Panc1 (cell line): ENCODE data around the gene SH2D6. TPM values are rescaled to one million over a fixed set of nuclear protein-coding genes. Genes with fewer than 3 reads are reported as not detected.

Source experiments
- ATAC-seq: fragments of 200-7000 bp; cut with Tn5 transposase; 2 replicates; pipeline ENCODE4 v1.9.1; 2020; ENCODE audit warnings: mild to moderate bottlenecking, moderate library complexity
- Bru-seq: library from RNA; stranded (reverse); fragments of 400-500 nt; gene quantifications from one replicate; lab custom pipeline; 2021; lab: Mats Ljungman, UMichigan
- BruChase-seq, 2 experiments: library from RNA; stranded (reverse); fragments of 400-500 nt; gene quantifications; one replicate each; lab custom pipeline; 2021; lab: Mats Ljungman, UMichigan
- BruUV-seq: library from RNA; stranded (reverse); fragments of 400-500 nt; replicated peaks from 2 replicates; lab custom pipeline; 2021; lab: Mats Ljungman, UMichigan
- CTCF ChIA-PET: fragments of 300-600 bp; sonication (Branson Sonifier 250); formaldehyde crosslinking; loops from one replicate; lab custom pipeline; 2022; ENCODE audit warnings: antibody characterized with exemption; lab: Charles Lee
- POLR2A ChIA-PET: fragments of 300-600 bp; sonication (Branson Sonifier 250); formaldehyde crosslinking; loops from one replicate; lab custom pipeline; 2022; ENCODE audit warnings: antibody characterized with exemption; lab: Charles Lee
- DNase-seq: peaks from one replicate; pipeline ENCODE4 v3.0.0-alpha.2; 2010; ENCODE audit warnings: low read depth, low spot score
- H3K27ac ChIP-seq: 2 replicates; pipeline ENCODE4 v1.5.1; 2011; ENCODE audit warnings: mild to moderate bottlenecking, low read length, inconsistent platforms
- H3K27me3 ChIP-seq: fragments of 200-500 bp; sonication (Bioruptor generic); 2 replicates; pipeline ENCODE4 v1.6.0; 2014; ENCODE audit warnings: low read length, inconsistent platforms; ENCODE audit not compliant: control insufficient read depth, insufficient read depth
- H3K36me3 ChIP-seq: fragments of 200-500 bp; sonication (Bioruptor generic); 2 replicates; pipeline ENCODE4 v1.5.1; 2014; ENCODE audit warnings: inconsistent platforms, mild to moderate bottlenecking, low read length, moderate library complexity; ENCODE audit not compliant: control insufficient read depth, insufficient read depth
- H3K4me1 ChIP-seq: 2 replicates; pipeline ENCODE4 v1.5.1; 2011; ENCODE audit warnings: inconsistent platforms, mild to moderate bottlenecking, low read length, moderate library complexity; ENCODE audit not compliant: control insufficient read depth, insufficient read depth
- H3K4me3 ChIP-seq, 2 experiments: 2 replicates each; pipeline ENCODE4 v1.5.1; 2011 to 2012; ENCODE audit warnings: low read depth in 2 of 2, low read length in 2 of 2, mild to moderate bottlenecking in 2 of 2, inconsistent platforms in 1 of 2, moderate library complexity in 1 of 2
- H3K9me3 ChIP-seq: fragments of 200-500 bp; sonication (Bioruptor generic); 2 replicates; pipeline ENCODE4 v1.5.1; 2014; ENCODE audit warnings: low read depth, mild to moderate bottlenecking, inconsistent platforms, low read length, moderate library complexity; ENCODE audit not compliant: control insufficient read depth, insufficient read depth
- POLR2AphosphoS5 ChIP-seq: IDR thresholded peaks from 2 replicates; pipeline ENCODE4 v1.6.1; 2012; ENCODE audit warnings: mild to moderate bottlenecking, low read depth, low read length, moderate library complexity
- SIN3A ChIP-seq: IDR thresholded peaks from 2 replicates; pipeline ENCODE4 v1.6.1; 2012; ENCODE audit warnings: low read depth, mild to moderate bottlenecking, low read length, moderate library complexity, borderline replicate concordance; ENCODE audit not compliant: insufficient read depth
- TCF7L2 ChIP-seq: IDR thresholded peaks from 2 replicates; pipeline ENCODE4 v1.6.1; 2011; ENCODE audit warnings: mild to moderate bottlenecking, low read depth, low read length, inconsistent platforms
- in situ Hi-C: cut with HindIII; loops from 2 replicates; pipeline ENCODE4 v1.10.0; 2016; ENCODE audit warnings: low sequenced_read_pairs, low pct_unique_long_range_greater_than_20kb
- intact Hi-C: fragments of 100-400 bp; cut with micrococcal nuclease; formaldehyde crosslinking; loops from one replicate; pipeline ENCODE4 v1.10.0; 2022; ENCODE audit not compliant: unreplicated experiment
- long read RNA-seq: library from polyadenylated mRNA; unstranded; transcript quantifications from one replicate; pipeline ENCODE4 v2.0.0, GENCODE V29; 2021; ENCODE audit not compliant: unreplicated experiment
- polyA plus RNA-seq: library from polyadenylated mRNA; unstranded; fragments of >200 nt; gene quantifications from one replicate; pipeline ENCODE4 v1.2.1, GENCODE V29; 2012; ENCODE audit warnings: missing spikeins; ENCODE audit not compliant: insufficient read length
- total RNA-seq: library from RNA; stranded (reverse); gene quantifications from one replicate; pipeline ENCODE4 v1.2.1, GENCODE V29; 2021; ENCODE audit not compliant: unreplicated experiment
- TF ChIP-seq, protein P1 (sequence below): fragments of 450-650 bp; IDR thresholded peaks from 2 replicates; pipeline ENCODE4 v1.5.1; 2017; ENCODE audit warnings: mild to moderate bottlenecking
- TF ChIP-seq, protein P2 (sequence below), 2 experiments: IDR thresholded peaks; 2 replicates each; pipeline ENCODE4 v1.6.1; 2011 to 2012; ENCODE audit warnings: low read depth in 2 of 2, control low read depth in 1 of 2, low read length in 1 of 2, mild to moderate bottlenecking in 1 of 2, moderate library complexity in 1 of 2; ENCODE audit not compliant: insufficient read depth in 1 of 2

The SH2D6 gene
- 3.3 TPM for total RNA-seq
- 3.3 TPM for polyA plus RNA-seq
- percentile 34 among the genes with signal in this experiment for Bru-seq, nascent RNA
- percentile 30 among the genes with signal in this experiment for BruChase-seq, experiment 1, labeled RNA remaining after a 2-hour chase
- percentile 31 among the genes with signal in this experiment for BruChase-seq, experiment 2, labeled RNA remaining after a 6-hour chase
- long read RNA-seq, partial matches to known transcripts, result 1 of 4 reads
- long read RNA-seq, other reads (novel, unspliced or antisense), result 3 of 4 reads

DNA sequence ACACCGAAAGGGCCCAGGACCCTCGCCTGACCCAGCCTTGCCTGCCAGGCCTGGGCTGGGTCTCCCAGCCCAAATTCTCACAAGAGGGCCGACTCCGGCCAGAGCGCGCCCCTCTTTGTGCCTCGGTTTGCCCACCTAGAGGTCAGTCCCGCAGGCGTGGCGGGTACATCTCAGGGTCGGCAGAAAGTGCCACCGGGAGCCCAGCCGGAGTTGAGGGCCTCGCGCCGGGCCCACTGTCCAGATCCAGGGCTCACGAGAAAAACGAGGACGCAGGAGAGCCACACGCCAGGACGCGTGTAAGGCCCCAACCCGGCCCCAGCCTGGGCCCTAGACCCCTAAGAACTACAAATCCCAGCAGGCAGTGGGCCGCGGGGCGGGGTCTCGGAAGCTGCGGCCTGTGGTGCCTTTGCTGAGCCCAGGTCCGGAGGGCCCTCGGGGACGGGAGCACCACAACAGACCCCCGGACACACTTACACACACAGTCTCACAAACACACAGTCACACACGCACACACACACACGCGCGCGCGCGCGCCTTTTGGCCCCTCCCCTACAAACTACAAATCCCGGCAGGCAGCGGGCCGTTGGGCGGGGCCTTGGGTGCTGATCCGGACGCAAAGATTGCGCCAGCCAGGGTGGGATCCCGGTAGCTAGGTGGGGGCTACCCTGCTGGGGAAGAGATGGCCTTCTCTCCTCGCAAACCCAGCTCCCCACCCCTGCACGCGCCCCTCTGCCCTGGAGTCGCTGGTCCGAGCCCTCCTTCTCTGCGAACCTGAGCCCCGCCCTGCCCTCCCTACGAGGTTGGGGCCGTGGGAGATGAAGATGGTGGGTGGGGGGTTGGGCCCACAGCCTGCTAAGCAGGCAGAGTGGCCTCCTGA lies at the start of gene SH2D6:
SH2D6 (plus strand) TSS at position 583 of the 877 bp plus-strand sequence. CDS start 10,752 bp downstream, outside the sequence.
- peak within 1 kb of the TSS; percentile 99 for H3K27ac ChIP-seq
- peak; percentile 57 for DNase-seq
- no peaks in the 10 kb centered on the region for H3K27me3 ChIP-seq
- TF ChIP-seq, protein P1, sequence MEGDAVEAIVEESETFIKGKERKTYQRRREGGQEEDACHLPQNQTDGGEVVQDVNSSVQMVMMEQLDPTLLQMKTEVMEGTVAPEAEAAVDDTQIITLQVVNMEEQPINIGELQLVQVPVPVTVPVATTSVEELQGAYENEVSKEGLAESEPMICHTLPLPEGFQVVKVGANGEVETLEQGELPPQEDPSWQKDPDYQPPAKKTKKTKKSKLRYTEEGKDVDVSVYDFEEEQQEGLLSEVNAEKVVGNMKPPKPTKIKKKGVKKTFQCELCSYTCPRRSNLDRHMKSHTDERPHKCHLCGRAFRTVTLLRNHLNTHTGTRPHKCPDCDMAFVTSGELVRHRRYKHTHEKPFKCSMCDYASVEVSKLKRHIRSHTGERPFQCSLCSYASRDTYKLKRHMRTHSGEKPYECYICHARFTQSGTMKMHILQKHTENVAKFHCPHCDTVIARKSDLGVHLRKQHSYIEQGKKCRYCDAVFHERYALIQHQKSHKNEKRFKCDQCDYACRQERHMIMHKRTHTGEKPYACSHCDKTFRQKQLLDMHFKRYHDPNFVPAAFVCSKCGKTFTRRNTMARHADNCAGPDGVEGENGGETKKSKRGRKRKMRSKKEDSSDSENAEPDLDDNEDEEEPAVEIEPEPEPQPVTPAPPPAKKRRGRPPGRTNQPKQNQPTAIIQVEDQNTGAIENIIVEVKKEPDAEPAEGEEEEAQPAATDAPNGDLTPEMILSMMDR, result no peak
- TF ChIP-seq, protein P2, sequence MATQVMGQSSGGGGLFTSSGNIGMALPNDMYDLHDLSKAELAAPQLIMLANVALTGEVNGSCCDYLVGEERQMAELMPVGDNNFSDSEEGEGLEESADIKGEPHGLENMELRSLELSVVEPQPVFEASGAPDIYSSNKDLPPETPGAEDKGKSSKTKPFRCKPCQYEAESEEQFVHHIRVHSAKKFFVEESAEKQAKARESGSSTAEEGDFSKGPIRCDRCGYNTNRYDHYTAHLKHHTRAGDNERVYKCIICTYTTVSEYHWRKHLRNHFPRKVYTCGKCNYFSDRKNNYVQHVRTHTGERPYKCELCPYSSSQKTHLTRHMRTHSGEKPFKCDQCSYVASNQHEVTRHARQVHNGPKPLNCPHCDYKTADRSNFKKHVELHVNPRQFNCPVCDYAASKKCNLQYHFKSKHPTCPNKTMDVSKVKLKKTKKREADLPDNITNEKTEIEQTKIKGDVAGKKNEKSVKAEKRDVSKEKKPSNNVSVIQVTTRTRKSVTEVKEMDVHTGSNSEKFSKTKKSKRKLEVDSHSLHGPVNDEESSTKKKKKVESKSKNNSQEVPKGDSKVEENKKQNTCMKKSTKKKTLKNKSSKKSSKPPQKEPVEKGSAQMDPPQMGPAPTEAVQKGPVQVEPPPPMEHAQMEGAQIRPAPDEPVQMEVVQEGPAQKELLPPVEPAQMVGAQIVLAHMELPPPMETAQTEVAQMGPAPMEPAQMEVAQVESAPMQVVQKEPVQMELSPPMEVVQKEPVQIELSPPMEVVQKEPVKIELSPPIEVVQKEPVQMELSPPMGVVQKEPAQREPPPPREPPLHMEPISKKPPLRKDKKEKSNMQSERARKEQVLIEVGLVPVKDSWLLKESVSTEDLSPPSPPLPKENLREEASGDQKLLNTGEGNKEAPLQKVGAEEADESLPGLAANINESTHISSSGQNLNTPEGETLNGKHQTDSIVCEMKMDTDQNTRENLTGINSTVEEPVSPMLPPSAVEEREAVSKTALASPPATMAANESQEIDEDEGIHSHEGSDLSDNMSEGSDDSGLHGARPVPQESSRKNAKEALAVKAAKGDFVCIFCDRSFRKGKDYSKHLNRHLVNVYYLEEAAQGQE (IDR thresholded peaks at IDR 0.05; ENCODE audit: insufficient read depth in 1 of 2, low read depth in 2 of 2, low read length in 1 of 2), result no peak
- TF ChIP-seq TCF7L2 (no peak), SIN3A (peak; percentile 42; the same call in 1 of the 2 replicates), POLR2AphosphoS5 (0 out of 2 replicates have a peak, but pooled peaks have one; percentile 37)
- in situ Hi-C loops, result loop anchor here (25.0 kb wide), 1 partner anchor 119 kb away; the partner anchor contains the start of gene MAT2A
- peak; percentile 75 for ATAC-seq
- H3K36me3 ChIP-seq, result no peaks in the 10 kb centered on the region
- peak within 1 kb of the TSS; percentile 50 to 67 for H3K4me3 ChIP-seq
- ChIA-PET POLR2A (interaction anchor here (0.6 to 2.4 kb wide), 3 partner anchors 87 to 121 kb away, joined by 3 to 10 read pairs (median 3); partner anchors contain the start of gene MAT2A), CTCF (interaction anchor here (2.0 to 2.3 kb wide), 2 partner anchors 121 to 134 kb away, joined by 11 to 13 read pairs; partner anchors contain the start of gene MAT2A)
- intact Hi-C loops, result no loop called here
- BruUV-seq, result no TSS peak
- H3K4me1 ChIP-seq, result peaks cover 44% of the 10 kb centered on the region
- no peaks in the 10 kb centered on the region for H3K9me3 ChIP-seq

DNA sequence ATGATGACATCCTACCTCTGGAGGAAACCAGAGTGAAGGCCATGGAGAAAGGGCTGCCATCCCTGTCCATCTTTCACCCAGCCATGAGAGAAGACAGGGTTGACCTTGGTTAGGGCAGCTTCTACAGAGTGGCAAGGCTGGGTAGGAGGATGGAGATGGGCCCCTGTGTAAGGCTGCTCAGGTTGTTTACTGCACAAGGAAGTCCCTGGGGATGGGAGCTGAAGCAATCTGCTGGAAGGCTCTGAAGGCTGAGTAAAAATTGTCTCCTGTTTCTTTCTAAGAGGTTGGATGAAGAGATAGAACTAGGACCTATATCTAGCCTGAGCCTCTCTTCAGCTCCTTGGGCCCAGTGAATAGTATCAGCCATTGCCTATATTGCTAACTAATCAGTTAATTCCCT lies 49.6 kb upstream of the SH2D6 start:
- ChIA-PET POLR2A (no interaction called here), CTCF (interaction anchor here (1.1 kb wide), 1 partner anchor 302 kb away, joined by 3 read pairs; no protein-coding TSS in a partner anchor)
- no peak overlapping the region for H3K4me3 ChIP-seq
- intact Hi-C loops (no loop called here), in situ Hi-C loops (no loop called here)
- peak overlapping the region; percentile 10 for H3K27ac ChIP-seq
- no peaks in the 10 kb centered on the region for H3K27me3 ChIP-seq
- ATAC-seq (peak; percentile 18; the same call in 1 of the 2 replicates), DNase-seq (no peak)
- no TSS peak for BruUV-seq
- H3K36me3 ChIP-seq, result no peaks in the 10 kb centered on the region
- TF ChIP-seq TCF7L2 (no peak), SIN3A (no peak), POLR2AphosphoS5 (no peak)
- TF ChIP-seq, protein P2 (IDR thresholded peaks at IDR 0.05; ENCODE audit: insufficient read depth in 1 of 2, low read depth in 2 of 2, low read length in 1 of 2), result no peak
- TF ChIP-seq, protein P1, result no peak
- peaks cover 16% of the 10 kb centered on the region for H3K4me1 ChIP-seq
- no peaks in the 10 kb centered on the region for H3K9me3 ChIP-seq
